Stimulated activated CD4-positive, alpha-beta T cell treated with anti-CD3 and anti-CD28 coated beads, Interleukin-15, amount 100 ng/mL, for 48 hours (primary cell): ENCODE measurements around the gene SLC23A3.

Experiments
- DNase-seq, 2 donors: peaks; one replicate each; pipeline ENCODE4 v3.0.0-alpha.2; 2020; ENCODE audit warnings: low read depth in 2 of 2

Gene SLC23A3

GRCh38 chr2:219142329-219142728 lies 27.5 kb downstream of the SLC23A3 start:
- DNase-seq = no peak

- no peak for DNase-seq
Observed at GRCh38 chr2:219140722-219141121, 29.1 kb downstream of the SLC23A3 start.

- no peak for DNase-seq
Observed at GRCh38 chr2:219133976-219134375, 35.9 kb downstream of the SLC23A3 start.

- DNase-seq = no peak
Observed at GRCh38 chr2:219131744-219132143, 38.1 kb downstream of the SLC23A3 start.

GRCh38 chr2:219131327-219131726 lies 38.5 kb downstream of the SLC23A3 start:
- no peak for DNase-seq

- DNase-seq = no peak
Observed at GRCh38 chr2:219129589-219129988, 40.2 kb downstream of the SLC23A3 start.

GRCh38 chr2:219128396-219128795 lies 41.4 kb downstream of the SLC23A3 start:
- DNase-seq = no peak

GRCh38 chr2:219127037-219127635 lies 42.7 kb downstream of the SLC23A3 start:
- DNase-seq = no peak

GRCh38 chr2:219126555-219126954 lies 43.3 kb downstream of the SLC23A3 start:
- no peak for DNase-seq

GRCh38 chr2:219125886-219126270 lies 44.0 kb downstream of the SLC23A3 start:
- no peak for DNase-seq

GRCh38 chr2:219125225-219125885 lies 44.5 kb downstream of the SLC23A3 start:
- no peak for DNase-seq

GRCh38 chr2:219124381-219125110 lies 45.3 kb downstream of the SLC23A3 start:
- DNase-seq = no peak

- no peak for DNase-seq
Observed at GRCh38 chr2:219123356-219124135, 46.3 kb downstream of the SLC23A3 start.

- DNase-seq = no peak
Observed at GRCh38 chr2:219122202-219122980, 47.4 kb downstream of the SLC23A3 start.

- DNase-seq = no peak
Observed at GRCh38 chr2:219120082-219120481, 49.7 kb downstream of the SLC23A3 start.

GRCh38 chr2:219119422-219120043 lies 50.3 kb downstream of the SLC23A3 start:
- peak; percentile 32 to 50 for DNase-seq

GRCh38 chr2:219118504-219118903 lies 51.3 kb downstream of the SLC23A3 start:
- DNase-seq = no peak

- no peak for DNase-seq
Observed at GRCh38 chr2:219116776-219117646, 52.8 kb downstream of the SLC23A3 start.

- DNase-seq = no peak
Observed at GRCh38 chr2:219112651-219113338, 57.0 kb downstream of the SLC23A3 start.

- no peak for DNase-seq
Observed at GRCh38 chr2:219112062-219112406, 57.8 kb downstream of the SLC23A3 start.
